Neural cell (in vitro differentiated cells): ENCODE results near the gene GPR15LG. TPM values are rescaled to one million over a fixed set of nuclear protein-coding genes. Genes with fewer than 3 reads are reported as not detected.
"Not testable (repeated sequence)": the region's sequence is repeated elsewhere in the genome, so short reads cannot be mapped to it uniquely, and the experiment has no call there.

Experiments
- H2AFZ ChIP-seq: fragments of 200-600, 300-800 bp; sonication (generic), shearing (Covaris generic); 2 replicates; pipeline ENCODE4 v1.6.0; 2014; ENCODE audit warnings: low read depth, mild to moderate bottlenecking, antibody characterized with exemption, low read length, moderate library complexity
- H3F3A ChIP-seq: fragments of 200-600 bp; shearing (Covaris generic); 2 replicates; pipeline ENCODE4 v1.6.1; 2016; ENCODE audit warnings: mild to moderate bottlenecking, moderate library complexity, mixed read lengths, antibody characterized with exemption, low read length; ENCODE audit not compliant: insufficient read depth, poor library complexity, severe bottlenecking
- H3K27ac ChIP-seq: fragments of 200-600, 300-800 bp; sonication (generic), shearing (Covaris generic); 2 replicates; pipeline ENCODE4 v1.5.1; 2014; ENCODE audit warnings: mild to moderate bottlenecking, low read length, moderate library complexity
- H3K27me3 ChIP-seq: fragments of 300-800, 200-600 bp; sonication (generic), shearing (Covaris generic); 2 replicates; pipeline ENCODE4 v1.6.0; 2014; ENCODE audit warnings: mild to moderate bottlenecking, low read depth, low read length, moderate library complexity; ENCODE audit not compliant: insufficient read depth
- H3K36me3 ChIP-seq: fragments of 300-800, 200-600 bp; sonication (generic), shearing (Covaris generic); 2 replicates; pipeline ENCODE4 v1.5.1; 2014; ENCODE audit warnings: mild to moderate bottlenecking, antibody characterized with exemption, low read length, moderate library complexity; ENCODE audit not compliant: insufficient read depth
- H3K4me2 ChIP-seq: fragments of 300-800, 200-600 bp; sonication (generic), shearing (Covaris generic); 2 replicates; pipeline ENCODE4 v1.6.0; 2014; ENCODE audit warnings: mild to moderate bottlenecking, low read length
- H3K4me3 ChIP-seq: fragments of 300-800, 200-600 bp; sonication (generic), shearing (Covaris generic); 2 replicates; pipeline ENCODE4 v1.5.1; 2014; ENCODE audit warnings: mild to moderate bottlenecking, low read length, moderate library complexity
- H3K79me2 ChIP-seq: fragments of 200-600 bp; shearing (Covaris generic); replicated peaks from 2 replicates; pipeline ENCODE4 v1.6.0; 2014; ENCODE audit warnings: mild to moderate bottlenecking, low read length, moderate library complexity; ENCODE audit not compliant: insufficient read depth
- H3K9ac ChIP-seq: fragments of 300-800, 200-600 bp; sonication (generic), shearing (Covaris generic); 2 replicates; pipeline ENCODE4 v1.6.1; 2016; ENCODE audit warnings: mild to moderate bottlenecking, low read length, mixed read lengths
- H3K9me2 ChIP-seq: fragments of 200-600 bp; shearing (Covaris generic); 2 replicates; pipeline ENCODE4 v1.6.1; 2016; ENCODE audit warnings: mild to moderate bottlenecking, low read length, mixed read lengths; ENCODE audit not compliant: insufficient read depth
- H3K9me3 ChIP-seq: fragments of 200-600, 300-800 bp; sonication (generic), shearing (Covaris generic); 2 replicates; pipeline ENCODE4 v1.6.1; 2016; ENCODE audit warnings: mild to moderate bottlenecking, mixed run types, low read length, moderate library complexity, mixed read lengths
- H4K20me1 ChIP-seq: fragments of 200-600 bp; shearing (Covaris generic); 2 replicates; pipeline ENCODE4 v1.6.1; 2016; ENCODE audit warnings: mild to moderate bottlenecking, mixed run types; ENCODE audit not compliant: insufficient read depth
- EP300 ChIP-seq: fragments of 450-650 bp; conservative IDR thresholded peaks from 2 replicates; pipeline ENCODE4 v1.6.1; 2014; ENCODE audit warnings: antibody characterized with exemption, mild to moderate bottlenecking, moderate library complexity; ENCODE audit not compliant: poor library complexity, severe bottlenecking
- EZH2 ChIP-seq: fragments of 200-600, 300-800 bp; shearing (Covaris generic), sonication (generic); IDR thresholded peaks from 2 replicates; pipeline ENCODE4 v1.6.1; 2014; ENCODE audit warnings: antibody characterized with exemption, low read length, borderline replicate concordance, mild to moderate bottlenecking; ENCODE audit not compliant: insufficient read depth, poor library complexity, severe bottlenecking
- MXI1 ChIP-seq: fragments of 450-650 bp; conservative IDR thresholded peaks from 2 replicates; pipeline ENCODE4 v1.6.1; 2014; ENCODE audit warnings: antibody characterized with exemption, mild to moderate bottlenecking; ENCODE audit not compliant: poor library complexity, severe bottlenecking
- POLR2AphosphoS5 ChIP-seq: IDR thresholded peaks from 2 replicates; pipeline ENCODE4 v1.6.1; 2012
- RAD21 ChIP-seq: fragments of 450-650 bp; conservative IDR thresholded peaks from 2 replicates; pipeline ENCODE4 v1.6.1; 2014; ENCODE audit warnings: antibody characterized with exemption, mild to moderate bottlenecking, moderate library complexity
- REST ChIP-seq: IDR thresholded peaks from 2 replicates; pipeline ENCODE4 v1.6.1; 2012; ENCODE audit warnings: borderline replicate concordance
- SMC3 ChIP-seq: fragments of 450-650 bp; conservative IDR thresholded peaks from 2 replicates; pipeline ENCODE4 v1.6.1; 2014; ENCODE audit warnings: antibody characterized with exemption, mild to moderate bottlenecking, moderate library complexity; ENCODE audit not compliant: poor library complexity
- TAF1 ChIP-seq: IDR thresholded peaks from 2 replicates; pipeline ENCODE4 v1.6.1; 2012; ENCODE audit warnings: low read depth
- polyA minus RNA-seq: library from RNA; depleted of rRNA, polyadenylated mRNA; stranded (reverse); fragments of >200 nt; gene quantifications from 2 replicates; pipeline ENCODE4 v1.2.3, GENCODE V29; 2014
- polyA plus RNA-seq: library from polyadenylated mRNA; depleted of rRNA; stranded (reverse); fragments of >200 nt; gene quantifications from 2 replicates; pipeline ENCODE4 v1.2.3, GENCODE V29; 2014
- TF ChIP-seq, protein P1 (sequence below): fragments of 450-650 bp; IDR thresholded peaks from 2 replicates; pipeline ENCODE4 v1.5.1; 2014; ENCODE audit warnings: antibody characterized with exemption, mild to moderate bottlenecking, moderate library complexity; ENCODE audit not compliant: poor library complexity, severe bottlenecking

Gene GPR15LG
- not detected in 2 replicates for polyA plus RNA-seq
- not detected in 2 replicates for polyA minus RNA-seq

DNA sequence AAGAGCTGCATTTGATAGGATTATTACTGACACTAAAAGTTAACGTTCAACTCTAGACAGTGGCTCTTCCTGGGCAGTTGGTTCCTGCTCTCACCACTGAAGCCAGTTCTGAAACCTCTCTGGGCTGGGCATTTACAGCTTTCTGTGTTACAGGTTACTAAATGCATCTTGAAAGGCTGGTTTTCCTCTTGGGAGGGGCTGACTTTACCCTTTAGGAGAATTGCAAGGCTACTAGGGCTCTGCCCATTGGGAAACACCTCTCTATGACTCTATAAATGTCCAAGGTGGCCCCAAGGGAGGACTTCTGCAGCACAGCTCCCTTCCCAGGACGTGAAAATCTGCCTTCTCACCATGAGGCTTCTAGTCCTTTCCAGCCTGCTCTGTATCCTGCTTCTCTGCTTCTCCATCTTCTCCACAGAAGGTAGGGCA, at the start of gene GPR15LG:
Gene GPR15LG, plus strand, starts transcription at position 301 of the 429 bp plus-strand sequence. Its CDS starts 51 bp downstream, at position 352.
- no peak within 1 kb of the TSS for H2AFZ ChIP-seq
- H3K4me3 ChIP-seq: no peak within 1 kb of the TSS
- H3K27ac ChIP-seq: no peak within 1 kb of the TSS
- H3K79me2 ChIP-seq: no peaks in the 10 kb centered on the region
- TF ChIP-seq MXI1 (no peak), EZH2 (no peak), POLR2AphosphoS5 (no peak), REST (no peak), RAD21 (no peak), EP300 (no peak), SMC3 (no peak), TAF1 (no peak)
- TF ChIP-seq, protein P1, sequence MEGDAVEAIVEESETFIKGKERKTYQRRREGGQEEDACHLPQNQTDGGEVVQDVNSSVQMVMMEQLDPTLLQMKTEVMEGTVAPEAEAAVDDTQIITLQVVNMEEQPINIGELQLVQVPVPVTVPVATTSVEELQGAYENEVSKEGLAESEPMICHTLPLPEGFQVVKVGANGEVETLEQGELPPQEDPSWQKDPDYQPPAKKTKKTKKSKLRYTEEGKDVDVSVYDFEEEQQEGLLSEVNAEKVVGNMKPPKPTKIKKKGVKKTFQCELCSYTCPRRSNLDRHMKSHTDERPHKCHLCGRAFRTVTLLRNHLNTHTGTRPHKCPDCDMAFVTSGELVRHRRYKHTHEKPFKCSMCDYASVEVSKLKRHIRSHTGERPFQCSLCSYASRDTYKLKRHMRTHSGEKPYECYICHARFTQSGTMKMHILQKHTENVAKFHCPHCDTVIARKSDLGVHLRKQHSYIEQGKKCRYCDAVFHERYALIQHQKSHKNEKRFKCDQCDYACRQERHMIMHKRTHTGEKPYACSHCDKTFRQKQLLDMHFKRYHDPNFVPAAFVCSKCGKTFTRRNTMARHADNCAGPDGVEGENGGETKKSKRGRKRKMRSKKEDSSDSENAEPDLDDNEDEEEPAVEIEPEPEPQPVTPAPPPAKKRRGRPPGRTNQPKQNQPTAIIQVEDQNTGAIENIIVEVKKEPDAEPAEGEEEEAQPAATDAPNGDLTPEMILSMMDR: no peak
- no peaks in the 10 kb centered on the region for H3K27me3 ChIP-seq
- no peaks in the 10 kb centered on the region for H3F3A ChIP-seq
- H3K36me3 ChIP-seq: no peaks in the 10 kb centered on the region
- H3K9me2 ChIP-seq: no peaks in the 10 kb centered on the region
- no peak within 1 kb of the TSS for H3K4me2 ChIP-seq
- H3K9me3 ChIP-seq: no peaks in the 10 kb centered on the region
- no peaks in the 10 kb centered on the region for H4K20me1 ChIP-seq
- H3K9ac ChIP-seq: no peak within 1 kb of the TSS

DNA sequence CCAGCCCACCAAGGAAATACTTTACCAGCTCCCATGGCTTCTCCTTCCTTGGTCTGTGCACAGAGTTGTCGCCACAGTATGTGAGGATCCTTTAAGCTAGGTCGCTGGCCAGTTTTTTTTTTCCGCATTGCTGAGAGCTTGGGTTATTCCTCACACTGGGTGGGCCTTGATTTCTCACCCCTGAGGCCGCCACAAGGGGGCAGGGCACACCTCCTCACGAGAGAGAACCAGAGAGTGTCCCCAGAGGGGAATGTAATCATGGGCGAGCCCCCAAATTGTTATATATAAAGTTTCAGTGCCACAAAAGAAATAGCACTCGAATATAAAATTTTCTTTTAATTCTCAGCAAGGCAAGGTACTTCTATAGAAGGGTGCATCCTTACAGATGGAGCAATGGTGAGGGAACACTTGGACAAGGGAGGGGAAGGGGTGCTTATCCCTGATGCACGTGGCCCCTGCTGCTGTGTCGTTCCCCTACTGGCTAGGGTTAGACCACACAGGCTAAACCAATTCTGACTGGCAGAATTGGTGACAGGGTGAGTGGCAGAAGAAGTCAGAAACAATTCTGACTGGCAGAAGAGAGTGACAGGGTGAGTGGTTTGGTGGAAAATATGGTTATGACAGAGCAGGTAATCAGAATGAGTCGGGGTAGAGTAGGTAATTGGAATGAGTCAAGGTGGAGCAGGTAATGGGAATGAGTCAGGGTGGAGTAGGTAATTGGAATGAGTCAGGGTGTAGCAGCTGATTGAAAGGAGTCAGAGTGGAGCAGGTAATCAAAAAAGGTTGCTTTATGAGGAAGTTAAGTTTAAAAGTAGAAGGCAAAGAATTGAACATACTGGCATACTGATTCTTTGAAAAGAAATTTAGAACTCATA, 47.5 kb upstream of the GPR15LG start:
- not testable (repeated sequence) for H3F3A ChIP-seq, H3K4me2 ChIP-seq, H3K27me3 ChIP-seq, H3K36me3 ChIP-seq, H3K79me2 ChIP-seq, H3K4me3 ChIP-seq, H2AFZ ChIP-seq, H3K27ac ChIP-seq, H3K9ac ChIP-seq, H3K9me2 ChIP-seq, H4K20me1 ChIP-seq, H3K9me3 ChIP-seq
